Loucy (cell line): ENCODE data around the gene ZNHIT6.

Source experiments
- EZH2phosphoT487 ChIP-seq: fragments of 200-600 bp; IDR thresholded peaks from 2 replicates; pipeline ENCODE4 v1.6.1; 2018; ENCODE audit warnings: antibody characterized with exemption, mild to moderate bottlenecking, moderate library complexity, borderline replicate concordance
- TF ChIP-seq, protein P1 (sequence below): fragments of 200-600 bp; sonication (generic); conservative IDR thresholded peaks from 2 replicates; pipeline ENCODE4 v1.5.1; 2014; ENCODE audit warnings: mild to moderate bottlenecking, antibody characterized with exemption, low read length

DNA sequence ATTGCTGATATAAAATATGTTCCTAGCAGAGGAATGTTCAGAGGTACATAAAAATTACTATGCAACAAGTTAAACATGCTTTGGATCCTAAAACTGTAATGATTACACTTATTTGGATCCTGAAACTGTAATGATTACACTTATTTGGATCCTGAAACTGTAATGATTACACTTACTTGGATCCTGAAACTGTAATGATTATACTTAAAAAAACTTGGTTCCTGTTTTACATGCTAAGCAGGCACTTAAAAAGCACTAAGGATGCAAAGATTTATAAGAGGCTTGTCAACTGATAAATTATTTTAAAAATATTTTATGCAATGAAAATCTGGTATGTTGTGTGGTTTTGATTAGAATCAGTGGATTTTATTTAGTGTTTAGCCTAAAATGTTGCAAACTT lies 47.7 kb downstream of the ZNHIT6 start:
- TF ChIP-seq, protein P1, sequence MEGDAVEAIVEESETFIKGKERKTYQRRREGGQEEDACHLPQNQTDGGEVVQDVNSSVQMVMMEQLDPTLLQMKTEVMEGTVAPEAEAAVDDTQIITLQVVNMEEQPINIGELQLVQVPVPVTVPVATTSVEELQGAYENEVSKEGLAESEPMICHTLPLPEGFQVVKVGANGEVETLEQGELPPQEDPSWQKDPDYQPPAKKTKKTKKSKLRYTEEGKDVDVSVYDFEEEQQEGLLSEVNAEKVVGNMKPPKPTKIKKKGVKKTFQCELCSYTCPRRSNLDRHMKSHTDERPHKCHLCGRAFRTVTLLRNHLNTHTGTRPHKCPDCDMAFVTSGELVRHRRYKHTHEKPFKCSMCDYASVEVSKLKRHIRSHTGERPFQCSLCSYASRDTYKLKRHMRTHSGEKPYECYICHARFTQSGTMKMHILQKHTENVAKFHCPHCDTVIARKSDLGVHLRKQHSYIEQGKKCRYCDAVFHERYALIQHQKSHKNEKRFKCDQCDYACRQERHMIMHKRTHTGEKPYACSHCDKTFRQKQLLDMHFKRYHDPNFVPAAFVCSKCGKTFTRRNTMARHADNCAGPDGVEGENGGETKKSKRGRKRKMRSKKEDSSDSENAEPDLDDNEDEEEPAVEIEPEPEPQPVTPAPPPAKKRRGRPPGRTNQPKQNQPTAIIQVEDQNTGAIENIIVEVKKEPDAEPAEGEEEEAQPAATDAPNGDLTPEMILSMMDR = no peak
- TF ChIP-seq EZH2phosphoT487 = no peak
